ENCODE results near the gene LRRC57.

- TF ChIP-seq CTCF (IDR thresholded peaks at IDR 0.05) (no peak), POLR2A (IDR thresholded peaks at IDR 0.05) (no peak)
Measured at GRCh38 chr15:42590619-42591237, 42.1 kb upstream of the LRRC57 start.
